ENCODE data around the gene BRF1. TPM values are rescaled to one million over a fixed set of nuclear protein-coding genes. Genes with fewer than 3 reads are reported as not detected.
A peak's percentile ranks its signal among the peaks of the same experiment; 100 is the strongest.

The BRF1 gene
- total RNA-seq, 4 donors from 2014 or later = 77.6 to 114 (median 99.5) TPM

- TF ChIP-seq EP300 (IDR thresholded peaks at IDR 0.05) = peak in 1 of 2 donors; percentile 68
- peak in 2 of 5 experiments; percentile 30 to 36 for TF ChIP-seq CTCF (IDR thresholded peaks at IDR 0.05)
- peak in 1 of 2 donors; percentile 56 for TF ChIP-seq POLR2A (IDR thresholded peaks at IDR 0.05)
- Histone ChIP-seq H3K9me3 (no peaks in the 10 kb centered on the region), H3K36me3 (peaks cover 0 to 64% (median 5%) of the 10 kb centered on the region in 3 donors), H3K27me3 (no peaks in the 10 kb centered on the region), H3K27ac (peak within 1 kb of the TSS; percentile 85 to 93 (median 86)), H3K4me1 (peaks cover 0 to 29% (median 6%) of the 10 kb centered on the region in 4 donors), H3K4me3 (peak within 1 kb of the TSS; percentile 31 to 71 (median 61))
- 0 to 5% methylated on average over 1 to 47 of the region's 130 CpGs for WGBS, 2 donors
- peak; percentile 61 to 75 for DNase-seq (ENCODE audit: low spot score in 2 of 2)
These were observed 52.2 kb downstream of the BRF1 start, which contains the start of gene BTBD6 for GRCh38 chr14:105248368-105249181. TSS of gene BTBD6 (plus strand) at chr14:105248533. CDS start at chr14:105248712, 179 bp downstream.

- Histone ChIP-seq H3K36me3 (peaks cover 0 to 57% (median 5%) of the 10 kb centered on the region in 3 donors), H3K27ac (peak overlapping the region; percentile 73 to 93 (median 80)), H3K4me1 (peaks cover 0 to 29% (median 6%) of the 10 kb centered on the region in 4 donors), H3K4me3 (peak overlapping the region; percentile 31 to 71 (median 61)), H3K9me3 (no peaks in the 10 kb centered on the region), H3K27me3 (no peaks in the 10 kb centered on the region)
- DNase-seq (ENCODE audit: low spot score in 2 of 2) = no peak
- WGBS, 2 donors = 38 to 59% methylated on average over 24 to 40 of the region's 42 CpGs
- TF ChIP-seq POLR2A (IDR thresholded peaks at IDR 0.05) (no peak), EP300 (IDR thresholded peaks at IDR 0.05) (no peak), CTCF (IDR thresholded peaks at IDR 0.05) (no peak)
These were observed 53.0 kb downstream of the BRF1 start for GRCh38 chr14:105247715-105248367.

- Histone ChIP-seq H3K36me3 (peaks cover 0 to 49% (median 5%) of the 10 kb centered on the region in 3 donors), H3K4me1 (peaks cover 0 to 29% (median 6%) of the 10 kb centered on the region in 4 donors), H3K27me3 (no peaks in the 10 kb centered on the region), H3K9me3 (no peaks in the 10 kb centered on the region), H3K27ac (no peak overlapping the region), H3K4me3 (no peak overlapping the region)
- 87 to 93% methylated on average over 16 of the region's 16 CpGs for WGBS, 2 donors
- DNase-seq (ENCODE audit: low spot score in 2 of 2) = no peak
- TF ChIP-seq CTCF (IDR thresholded peaks at IDR 0.05) (no peak), EP300 (IDR thresholded peaks at IDR 0.05) (no peak), POLR2A (IDR thresholded peaks at IDR 0.05) (no peak)
These were observed 53.8 kb downstream of the BRF1 start for GRCh38 chr14:105247026-105247425.

- Histone ChIP-seq H3K36me3 (peaks cover 0 to 36% (median 3%) of the 10 kb centered on the region in 3 donors), H3K27ac (no peak overlapping the region), H3K4me3 (no peak overlapping the region), H3K27me3 (no peaks in the 10 kb centered on the region), H3K4me1 (peaks cover 0 to 15% (median 6%) of the 10 kb centered on the region in 4 donors), H3K9me3 (no peaks in the 10 kb centered on the region)
- TF ChIP-seq EP300 (IDR thresholded peaks at IDR 0.05) (no peak), POLR2A (IDR thresholded peaks at IDR 0.05) (no peak), CTCF (IDR thresholded peaks at IDR 0.05) (no peak)
- no peak for DNase-seq (ENCODE audit: low spot score in 2 of 2)
- 75 to 81% methylated on average over 10 of the region's 10 CpGs for WGBS, 2 donors
These were observed 56.5 kb downstream of the BRF1 start for GRCh38 chr14:105244334-105244733.
